Stimulated activated CD8-positive, alpha-beta memory T cell treated with anti-CD3 and anti-CD28 coated beads, Interleukin-15, amount 100 ng/mL, for 24 hours (primary cell): ENCODE measurements around the gene ABCG2.
"Not testable (repeated sequence)": the region's sequence is repeated elsewhere in the genome, so short reads cannot be mapped to it uniquely, and the experiment has no call there.

ENCODE experiments used
- DNase-seq: peaks from one replicate; pipeline ENCODE4 v3.0.0-alpha.2; 2020; ENCODE audit warnings: low read depth

Gene ABCG2

DNA sequence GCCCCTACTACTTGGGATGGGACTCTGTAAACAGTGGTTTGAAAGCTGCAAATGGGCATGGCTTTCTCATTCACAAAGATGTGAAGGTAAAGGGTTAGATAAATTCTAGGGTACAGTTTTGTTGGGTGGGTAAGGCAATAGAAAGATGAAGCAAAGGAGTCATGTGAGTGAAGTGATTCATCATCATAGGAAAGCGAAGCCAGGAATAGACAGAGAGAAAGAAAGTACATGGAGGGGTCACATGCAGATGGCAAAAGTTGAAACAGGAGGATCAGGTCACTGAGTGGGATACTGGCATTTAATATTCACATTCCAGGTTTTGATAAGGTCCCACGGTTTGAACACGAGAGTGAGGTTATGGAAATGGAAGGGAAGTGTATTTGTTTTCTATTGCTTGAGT lies 8.2 kb upstream of the ABCG2 start:
- no peak for DNase-seq

DNA sequence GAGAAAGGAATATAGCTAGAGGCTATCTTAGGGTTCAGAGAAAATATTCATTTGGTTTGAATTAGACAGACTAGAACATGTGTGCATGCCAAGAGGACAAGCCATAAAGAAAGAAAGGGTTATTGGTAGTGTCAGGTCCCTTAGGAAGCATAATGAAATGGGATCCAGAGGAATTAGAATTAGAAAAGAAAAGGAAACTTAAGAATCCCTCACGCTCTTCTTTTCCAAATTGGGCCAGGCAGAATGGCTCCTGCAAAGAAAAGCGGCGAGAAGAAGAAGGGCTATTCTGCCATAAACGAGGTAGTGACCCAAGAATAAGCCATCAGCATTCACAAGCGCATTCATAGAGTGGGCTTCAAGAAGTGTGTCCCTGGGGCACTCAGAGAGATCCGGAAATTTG lies 4.9 kb upstream of the ABCG2 start:
- DNase-seq, result no peak

DNA sequence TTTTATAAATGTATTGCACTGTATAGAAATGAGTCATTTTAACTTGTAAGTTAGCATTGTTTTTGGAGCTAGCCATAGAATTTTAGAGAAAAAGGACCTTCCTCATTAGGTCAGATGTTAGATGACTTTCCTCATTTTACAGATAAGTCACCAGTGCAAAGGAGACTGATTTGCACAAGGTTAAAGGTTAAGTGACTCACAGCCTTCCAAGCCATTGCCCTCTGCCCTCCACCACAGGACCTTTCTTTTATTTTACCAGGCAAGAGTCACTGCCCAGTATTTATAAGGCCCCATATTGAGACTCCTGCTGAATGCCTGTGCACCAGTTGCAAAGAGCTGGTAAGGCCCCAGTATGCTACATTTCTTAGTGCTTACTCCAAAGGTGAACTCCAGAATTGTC lies 4.2 kb upstream of the ABCG2 start:
- DNase-seq, result no peak

DNA sequence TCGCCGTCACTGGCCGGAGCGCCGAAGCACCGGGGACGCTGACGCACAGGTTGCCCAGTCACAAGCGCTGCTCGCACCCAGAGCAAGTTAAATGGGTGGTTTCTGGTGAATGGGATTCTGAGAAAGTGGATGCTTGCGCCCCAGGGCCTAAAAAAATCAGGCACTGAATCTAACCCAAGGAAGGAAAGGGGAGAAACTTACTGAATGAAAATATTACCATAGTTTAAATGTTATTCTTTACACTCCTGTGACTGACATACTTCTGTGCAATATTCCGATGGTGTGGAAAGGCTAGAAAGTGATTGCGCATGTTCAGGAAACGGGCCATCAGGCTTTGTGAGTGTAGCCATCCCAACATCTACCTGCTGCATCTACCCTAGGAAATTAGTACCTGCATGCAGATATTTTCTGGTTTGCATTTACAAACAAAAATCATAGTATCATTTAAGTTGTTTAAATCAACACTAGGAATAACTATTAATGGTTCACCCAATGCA lies 838 bp upstream of the ABCG2 start:
- DNase-seq, result no peak

DNA sequence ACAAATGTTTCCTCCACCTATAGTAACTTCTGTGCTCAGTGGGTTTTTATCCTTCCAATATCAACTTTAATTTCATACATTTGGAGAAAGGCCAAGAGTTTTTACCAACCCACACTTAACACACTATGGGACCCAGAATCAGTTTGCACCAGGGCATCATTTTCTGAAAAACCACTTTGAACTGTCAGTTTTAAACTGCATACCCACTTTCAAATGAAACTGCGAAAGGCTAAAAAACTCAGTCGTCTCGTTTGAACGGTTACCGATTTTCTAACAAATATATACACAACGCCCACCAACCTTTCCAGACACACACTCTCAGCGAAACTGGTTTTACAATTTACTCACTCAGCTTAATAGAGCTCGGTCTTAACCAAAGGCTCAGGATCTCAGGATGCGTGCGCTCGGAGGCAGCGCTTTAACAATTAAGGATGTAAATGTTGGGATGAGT lies 376 bp downstream of the ABCG2 start:
- no peak for DNase-seq

DNA sequence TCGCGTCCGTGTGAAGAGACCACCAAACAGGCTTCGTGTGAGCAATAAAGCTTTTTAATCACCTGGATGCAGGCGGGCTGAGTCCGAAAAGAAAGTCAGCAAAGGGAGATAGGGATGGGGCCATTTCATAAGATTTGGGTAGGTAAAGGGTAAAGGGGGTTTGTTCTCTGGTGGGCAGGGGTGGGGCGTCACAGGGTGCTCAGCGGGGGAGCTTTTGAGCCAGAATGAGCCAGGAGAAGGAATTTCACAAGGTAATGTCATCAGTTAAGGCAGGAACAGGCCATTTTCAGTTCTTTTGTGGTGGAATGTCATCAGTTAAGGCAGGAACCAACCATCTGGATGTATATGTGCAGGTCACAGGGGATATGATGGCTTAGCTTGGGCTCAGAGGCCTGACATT lies 6.1 kb downstream of the ABCG2 start:
- not testable (repeated sequence) for DNase-seq

DNA sequence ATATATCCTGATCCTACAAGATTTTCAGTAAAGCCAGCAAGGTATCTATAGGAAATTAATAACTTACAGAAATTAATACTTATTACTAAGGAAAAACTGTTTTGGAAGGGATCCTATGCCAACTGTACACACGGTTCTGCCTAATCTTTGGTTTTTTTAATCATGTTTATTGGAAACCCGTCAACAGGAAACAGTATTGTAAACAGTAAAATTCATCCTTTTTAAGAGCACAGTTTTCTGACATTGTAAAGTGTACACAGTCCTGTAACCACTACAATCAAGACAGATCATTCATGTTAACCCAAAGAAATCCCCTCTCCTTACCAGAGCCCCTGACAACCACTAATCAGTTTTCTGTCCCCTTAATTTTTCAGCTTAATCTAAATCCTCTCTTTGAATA lies 9.9 kb downstream of the ABCG2 start:
- no peak for DNase-seq

DNA sequence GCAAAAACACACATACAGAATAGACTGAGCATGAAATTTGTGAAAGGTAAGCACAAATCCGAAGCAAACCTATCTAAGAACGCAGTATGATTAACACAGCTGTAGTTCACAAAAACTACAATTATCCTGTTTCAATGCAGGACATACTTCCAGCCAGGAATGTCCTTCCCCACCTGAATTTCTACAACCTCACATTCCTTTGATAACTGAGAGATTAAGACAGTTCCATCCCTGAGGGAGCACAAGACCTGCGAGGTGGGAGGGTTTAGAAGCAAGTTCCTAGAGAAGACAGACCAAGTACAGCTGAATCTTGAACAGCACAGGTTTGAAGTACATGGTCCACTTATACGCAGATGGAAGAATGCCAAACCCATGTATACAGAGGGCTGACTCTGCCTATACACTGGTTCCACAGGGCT lies 10.6 kb downstream of the ABCG2 start:
- DNase-seq, result no peak

DNA sequence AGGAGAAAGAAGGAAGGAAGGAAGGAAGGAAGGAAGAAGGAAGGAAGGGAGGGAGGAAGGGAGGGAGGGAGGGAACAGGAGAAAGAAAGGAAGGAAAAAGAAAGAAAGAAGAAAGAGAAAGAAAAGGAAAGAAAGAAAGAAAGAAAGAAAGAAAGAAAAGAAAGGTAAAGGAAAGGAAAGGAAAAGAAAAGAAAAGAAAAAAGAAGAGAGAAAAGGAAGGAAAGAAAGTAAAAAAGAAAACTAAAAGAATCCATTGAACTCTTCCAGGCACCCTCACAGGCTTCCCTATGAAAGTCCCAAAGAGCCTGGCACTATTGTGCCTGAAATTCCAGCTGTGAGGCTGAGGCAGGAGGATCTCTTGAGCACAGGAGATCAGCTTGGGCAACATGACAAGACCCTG lies 11.5 kb downstream of the ABCG2 start:
- no peak for DNase-seq

DNA sequence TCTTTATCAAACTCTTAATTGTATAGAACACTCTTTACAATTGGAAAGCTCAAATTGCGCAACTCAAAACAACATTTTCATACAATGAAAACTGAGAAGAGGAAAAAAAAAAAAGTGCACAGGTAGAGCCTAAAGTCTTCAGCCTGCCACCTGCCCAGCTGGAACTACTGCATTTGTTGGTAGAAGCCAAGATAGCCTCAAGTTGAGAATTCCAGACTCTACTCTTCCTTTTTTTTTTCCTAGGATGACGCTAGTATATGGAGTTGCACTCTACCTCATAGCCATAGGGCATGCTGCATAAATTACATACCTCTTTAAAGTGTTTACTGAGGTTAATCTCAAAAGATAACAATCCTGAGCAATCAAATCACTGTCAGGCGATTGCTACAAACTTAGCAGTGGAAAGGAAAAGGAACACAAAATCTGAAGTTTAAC lies 13.6 kb downstream of the ABCG2 start:
- no peak for DNase-seq

DNA sequence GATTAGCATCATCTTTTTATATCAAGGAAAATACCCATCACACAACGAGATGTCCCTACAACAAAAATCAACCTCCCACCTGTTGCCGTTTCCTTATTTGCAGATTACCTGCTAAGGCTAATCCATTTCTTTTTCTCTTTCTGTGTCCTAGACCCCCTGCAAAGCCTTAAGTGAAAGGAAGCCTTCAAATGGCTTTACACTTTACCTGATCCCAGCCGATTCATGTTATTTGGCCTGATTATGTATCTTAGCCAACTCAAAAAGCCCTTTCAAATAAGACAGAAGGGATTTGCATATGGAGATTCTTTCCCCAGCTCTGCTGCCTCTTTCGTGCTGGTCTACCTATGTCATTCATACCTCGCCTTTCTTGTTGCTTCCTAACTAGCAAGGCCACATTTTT lies 14.4 kb downstream of the ABCG2 start:
- no peak for DNase-seq

DNA sequence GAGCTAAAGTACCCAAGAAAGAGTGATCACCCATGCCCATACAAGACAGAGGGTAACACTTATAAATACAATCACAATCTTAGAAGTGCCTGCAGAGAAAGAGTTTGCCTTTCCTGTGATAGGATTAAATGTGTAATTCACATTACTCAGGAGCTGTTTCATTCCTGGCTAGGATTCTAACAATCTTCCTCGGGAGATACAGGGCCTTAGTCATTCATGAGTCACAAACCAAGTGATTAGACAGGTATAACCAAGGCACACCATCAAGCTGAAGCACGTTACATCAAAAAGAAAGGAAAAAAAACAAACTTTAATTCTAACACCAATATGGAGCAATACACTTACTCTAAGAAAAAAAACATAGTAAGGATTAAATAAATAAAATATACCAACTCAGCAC lies 14.9 kb downstream of the ABCG2 start:
- no peak for DNase-seq

DNA sequence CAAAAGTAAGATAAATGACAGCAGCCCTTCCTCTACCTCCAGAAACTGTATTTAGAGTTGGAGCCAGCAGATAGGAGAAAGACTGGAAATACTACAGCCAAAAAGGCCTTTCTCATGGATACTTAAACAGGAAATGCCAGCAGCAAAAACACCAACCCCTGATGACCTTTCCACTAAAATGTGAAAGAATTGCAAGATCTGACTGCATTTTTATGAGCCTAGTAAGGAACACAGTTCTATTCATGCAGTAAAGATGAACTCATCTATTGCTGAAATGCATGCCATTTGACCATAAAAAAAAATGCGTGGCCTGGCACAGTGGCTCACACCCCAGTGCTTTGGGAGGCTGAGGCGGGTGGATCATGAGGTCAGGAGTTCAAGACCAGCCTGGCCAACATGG lies 19.9 kb downstream of the ABCG2 start:
- DNase-seq, result no peak

DNA sequence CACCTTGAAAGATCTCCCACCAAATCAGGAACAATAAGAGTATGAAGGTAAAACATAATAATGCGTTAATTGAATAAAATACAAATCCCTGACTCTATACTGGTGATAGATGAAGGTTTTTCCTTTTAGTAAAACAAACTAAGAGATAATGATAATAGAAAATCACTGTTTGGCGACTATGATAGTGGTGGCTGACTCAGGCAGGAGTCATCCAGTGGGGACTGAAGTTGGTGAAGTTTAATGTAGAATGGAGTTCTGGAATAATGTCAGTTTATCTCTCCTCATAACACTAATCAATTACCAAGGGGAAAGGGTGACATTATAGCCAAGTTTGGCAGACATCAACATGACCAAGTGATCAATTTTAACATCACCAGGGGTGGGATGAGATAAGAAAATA lies 21.3 kb downstream of the ABCG2 start:
- DNase-seq, result no peak

DNA sequence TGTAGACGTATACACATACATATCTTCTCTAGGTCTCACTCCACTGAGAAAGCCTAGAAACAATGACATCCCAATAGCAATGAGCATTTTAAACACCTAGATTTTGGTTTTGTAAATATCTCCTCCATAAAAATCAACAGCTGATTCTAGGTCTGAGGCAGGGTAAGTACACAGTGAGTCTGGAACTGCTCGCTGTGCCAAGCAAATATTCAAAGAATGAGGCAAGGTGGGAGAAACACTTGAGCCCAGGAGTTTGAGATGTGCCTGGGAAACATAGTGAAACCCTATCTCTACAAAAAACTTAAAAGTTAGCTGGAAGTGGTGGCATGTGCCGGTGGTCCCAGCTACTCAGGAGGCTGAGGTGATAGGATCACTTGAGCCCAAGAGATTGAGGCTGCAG lies 22.2 kb downstream of the ABCG2 start:
- no peak for DNase-seq

DNA sequence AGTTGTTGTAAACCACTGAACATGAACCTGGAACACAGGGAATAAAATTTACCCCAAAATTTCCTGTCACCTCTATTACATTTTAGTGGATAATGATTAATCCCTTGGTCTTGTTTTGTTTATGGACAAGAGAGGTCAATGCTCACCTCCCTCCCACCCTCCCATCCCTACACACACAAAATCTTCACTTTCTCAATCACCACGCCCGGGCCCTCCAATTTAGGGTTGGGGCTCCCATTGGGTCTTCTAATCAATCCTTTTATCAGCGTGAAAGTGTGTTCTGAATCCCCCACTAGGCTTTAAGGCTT lies 23.1 kb downstream of the ABCG2 start:
- DNase-seq, result no peak

DNA sequence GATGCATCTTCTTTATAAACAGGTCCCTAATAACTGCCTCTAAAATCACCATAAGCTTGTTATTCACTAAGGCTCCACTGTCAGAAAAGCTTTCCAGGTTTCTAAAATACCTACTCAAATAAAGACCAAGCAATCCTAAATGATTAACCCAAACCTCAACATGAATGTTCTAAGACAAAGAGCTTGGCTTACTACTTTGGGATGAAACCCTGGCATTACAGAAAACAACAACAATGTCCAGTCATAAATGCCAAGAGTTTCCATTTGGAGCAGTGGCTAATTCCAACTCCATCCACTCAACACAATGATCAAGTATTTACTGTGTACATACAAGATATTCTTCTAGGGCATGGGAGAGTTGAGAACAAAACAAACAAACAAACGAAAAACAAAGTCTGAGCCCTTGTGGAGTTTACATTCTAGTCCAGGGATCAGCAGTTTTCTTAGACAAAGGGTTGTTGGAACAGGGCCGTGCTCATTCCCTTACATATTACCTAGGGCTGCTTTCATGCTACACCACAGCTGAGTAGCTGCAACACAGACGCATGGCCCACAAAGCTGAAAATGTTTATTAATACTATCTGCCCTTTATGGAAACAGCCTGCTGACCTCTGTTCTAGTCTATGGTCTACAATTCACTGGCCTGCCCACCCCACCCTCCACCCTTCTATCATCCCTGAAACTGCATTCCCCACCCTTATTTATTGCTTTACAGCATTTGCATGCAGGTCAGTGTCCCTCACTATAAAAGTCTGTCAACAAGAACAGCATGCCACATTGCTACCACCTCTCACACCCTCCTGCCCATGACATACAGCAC lies 23.7 kb downstream of the ABCG2 start:
- no peak for DNase-seq

DNA sequence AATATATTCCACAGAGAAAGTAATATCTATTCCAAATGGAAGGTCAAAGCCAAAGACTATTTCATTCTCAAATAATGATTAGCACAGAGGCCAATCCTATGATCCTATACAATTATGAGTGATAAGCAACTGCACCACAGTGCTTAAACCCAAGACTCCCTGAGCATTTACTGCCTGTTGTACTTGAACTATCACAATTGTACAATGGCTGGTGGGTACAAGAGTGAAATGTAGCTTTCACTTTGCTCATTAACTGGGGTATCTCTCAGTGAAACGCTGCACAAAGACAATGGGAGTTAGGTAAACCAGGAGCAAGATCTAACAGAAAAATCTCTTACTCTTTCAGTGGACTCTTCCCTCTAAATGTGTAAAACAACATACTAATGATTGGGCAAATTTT lies 24.3 kb downstream of the ABCG2 start:
- no peak for DNase-seq

DNA sequence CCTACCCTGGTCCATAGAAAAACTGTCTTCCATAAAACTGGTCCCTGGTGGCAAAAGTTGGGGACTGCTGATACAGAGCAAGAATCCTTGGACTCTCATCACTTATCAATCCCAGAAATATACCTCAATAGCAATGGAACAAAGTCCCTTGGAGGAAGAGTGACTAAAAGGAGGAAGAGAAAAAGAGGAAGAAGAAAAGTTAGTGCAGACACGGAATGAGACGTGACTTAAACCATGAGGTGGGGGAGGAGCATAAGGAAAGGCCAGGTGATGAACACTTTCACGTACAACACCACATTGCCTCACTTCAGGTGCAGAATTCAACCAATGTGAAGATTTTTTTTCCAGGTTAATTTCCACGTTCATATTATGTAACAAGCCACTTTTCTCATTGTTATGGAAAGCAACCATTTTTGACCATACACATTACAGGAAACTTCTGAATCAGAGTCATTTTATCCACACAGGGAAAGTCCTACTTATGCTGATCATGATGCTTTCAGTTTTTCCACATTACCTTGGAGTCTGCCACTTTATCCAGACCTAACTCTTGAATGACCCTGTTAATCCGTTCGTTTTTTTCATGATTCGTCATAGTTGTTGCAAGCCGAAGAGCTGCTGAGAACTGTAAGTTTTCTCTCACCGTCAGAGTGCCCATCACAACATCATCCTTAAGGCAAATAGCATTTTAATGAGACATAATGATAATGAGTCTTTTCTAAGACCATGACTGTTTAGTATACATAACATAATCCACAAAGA lies 27.7 kb downstream of the ABCG2 start:
- DNase-seq, result no peak

DNA sequence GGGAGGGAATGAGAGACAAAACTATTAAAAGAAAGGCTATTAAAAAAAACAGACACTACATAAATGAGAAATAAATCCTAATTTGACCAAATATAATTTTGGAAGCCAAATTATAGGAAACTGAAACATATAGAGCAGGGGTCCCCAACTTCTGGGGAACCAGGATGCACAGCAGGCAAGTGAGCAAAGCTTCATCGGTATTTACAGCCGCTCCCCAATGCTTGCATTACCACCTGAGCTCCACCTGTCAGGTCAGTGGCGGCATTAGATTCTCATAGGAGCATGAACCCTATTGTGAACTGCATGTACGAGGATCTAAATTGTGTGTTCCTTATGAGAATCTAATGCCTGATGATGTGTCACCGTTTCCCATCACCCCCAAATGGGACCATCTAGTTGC lies 28.4 kb downstream of the ABCG2 start:
- no peak for DNase-seq

DNA sequence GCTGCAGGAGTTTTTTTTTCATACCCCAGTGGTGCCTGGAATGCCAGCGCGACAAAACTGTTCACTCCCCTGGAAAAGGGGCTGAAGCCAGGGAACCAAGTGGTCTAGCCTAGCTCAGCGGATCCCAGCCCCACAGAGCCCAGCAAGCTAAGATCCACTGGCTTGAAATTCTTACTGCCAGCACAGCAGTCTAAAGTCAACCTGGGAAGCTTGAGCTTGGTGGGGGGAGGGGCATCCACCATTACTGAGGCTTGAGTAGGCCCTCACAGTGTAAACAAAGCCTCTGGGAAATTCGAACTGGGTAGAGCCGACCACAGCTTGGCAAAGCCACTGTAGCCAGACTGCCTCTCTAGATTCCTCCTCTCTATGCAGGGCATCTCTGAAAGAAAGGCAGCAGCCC lies 36.2 kb downstream of the ABCG2 start:
- DNase-seq, result not testable (repeated sequence)

DNA sequence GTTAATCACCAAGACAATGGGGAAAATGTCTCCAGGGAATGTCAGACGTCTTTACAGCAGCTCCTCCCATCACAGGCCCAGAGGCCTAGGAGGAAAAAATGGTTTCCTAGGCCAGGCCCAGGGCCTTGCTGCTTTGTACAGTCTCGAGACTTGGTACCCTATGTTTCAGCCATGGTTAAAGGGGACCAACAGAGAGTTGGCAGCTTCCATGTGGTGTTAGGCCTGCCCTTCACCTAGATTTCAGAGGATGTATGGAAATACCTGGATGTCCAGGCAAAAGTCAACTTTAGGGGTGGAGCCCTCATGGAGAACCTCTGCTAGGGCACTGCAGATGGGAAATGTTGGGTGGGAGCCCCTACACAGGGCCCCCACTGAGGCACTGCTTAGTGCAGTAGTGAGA lies 38.5 kb downstream of the ABCG2 start:
- DNase-seq, result no peak

DNA sequence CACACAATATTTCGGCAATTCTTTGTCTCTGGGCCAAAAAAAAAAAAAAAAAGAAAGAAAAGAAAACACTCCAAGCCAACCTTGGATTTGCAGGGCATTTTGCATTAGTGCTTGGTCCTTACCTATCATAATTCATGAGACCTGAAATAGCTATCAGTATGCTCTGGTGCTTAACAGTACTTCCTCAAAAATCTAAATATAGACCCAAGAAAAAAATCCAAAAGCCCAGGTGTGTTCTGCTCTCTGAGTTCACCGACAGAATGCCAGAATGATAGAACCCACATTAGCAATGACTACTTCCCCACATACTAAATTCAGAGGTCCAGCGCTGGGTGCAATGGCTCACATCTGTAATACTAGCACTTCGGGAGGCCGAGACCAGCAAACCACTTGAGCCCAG lies 42.9 kb downstream of the ABCG2 start:
- no peak for DNase-seq

DNA sequence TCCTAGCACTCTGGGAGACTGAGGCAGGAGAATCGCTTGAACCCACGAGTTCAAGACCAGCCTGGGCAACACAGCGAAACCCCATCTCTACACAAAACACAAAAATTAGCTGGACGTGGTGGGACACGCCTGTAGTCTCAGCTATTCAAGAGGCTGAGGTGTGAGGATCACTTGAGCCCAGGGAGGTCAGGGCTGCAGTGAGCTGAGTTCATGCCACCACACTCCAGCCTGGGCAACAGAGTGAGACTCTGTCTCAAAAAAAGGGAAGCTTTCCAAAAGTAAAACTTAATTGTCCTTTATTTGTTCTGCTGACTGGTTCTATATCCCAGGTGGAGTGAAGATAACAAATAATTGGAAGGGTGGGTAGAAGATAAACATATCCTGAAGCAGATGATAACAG lies 45.6 kb downstream of the ABCG2 start:
- no peak for DNase-seq
